Lung (tissue), 12 donors: ENCODE data around the gene SAFB2. TPM values are rescaled to one million over a fixed set of nuclear protein-coding genes. Genes with fewer than 3 reads are reported as not detected.

ENCODE experiments used
- ATAC-seq: fragments of 200-7000 bp; cut with Tn5 transposase; one replicate; pipeline ENCODE4 v1.9.1; 2020; ENCODE audit warnings: moderate number of reproducible peaks; ENCODE audit not compliant: insufficient read depth, low FRiP score
- DNase-seq, 3 donors: peaks; one replicate each; pipeline ENCODE4 v3.0.0-alpha.2; 2013 to 2017
- H3K27ac ChIP-seq, 2 donors: one replicate each; pipeline ENCODE4 v1.5.1; 2013; ENCODE audit warnings: mild to moderate bottlenecking in 2 of 2, moderate library complexity in 2 of 2, control low read depth in 1 of 2, inconsistent platforms in 1 of 2, low read depth in 1 of 2, low read length in 1 of 2
- H3K27me3 ChIP-seq, 3 donors: one replicate each; pipeline ENCODE4 v1.5.1; 2013; ENCODE audit warnings: low read length in 2 of 3; ENCODE audit not compliant: control insufficient read depth in 3 of 3, insufficient read depth in 3 of 3
- H3K36me3 ChIP-seq, 4 donors: one replicate each; pipeline ENCODE4 v1.5.1; 2013; ENCODE audit warnings: low read length in 4 of 4, mild to moderate bottlenecking in 1 of 4, moderate library complexity in 1 of 4; ENCODE audit not compliant: control insufficient read depth in 4 of 4, insufficient read depth in 4 of 4
- H3K4me1 ChIP-seq, 5 donors: one replicate each; pipeline ENCODE4 v1.5.1; 2013; ENCODE audit warnings: low read length in 5 of 5, mild to moderate bottlenecking in 2 of 5, moderate library complexity in 1 of 5; ENCODE audit not compliant: control insufficient read depth in 5 of 5, insufficient read depth in 5 of 5
- H3K4me3 ChIP-seq: one replicate; pipeline ENCODE4 v1.5.1; 2013; ENCODE audit warnings: mild to moderate bottlenecking, control low read depth, moderate library complexity
- H3K9ac ChIP-seq, 2 donors: one replicate each; pipeline ENCODE4 v1.5.1; 2013; ENCODE audit warnings: low read length in 2 of 2, control low read depth in 1 of 2; ENCODE audit not compliant: insufficient read depth in 1 of 2
- H3K9me3 ChIP-seq, 4 donors: one replicate each; pipeline ENCODE4 v1.5.1; 2013; ENCODE audit warnings: low read length in 3 of 4, mild to moderate bottlenecking in 1 of 4, moderate library complexity in 1 of 4; ENCODE audit not compliant: control insufficient read depth in 4 of 4, insufficient read depth in 3 of 4
- WGBS, 2 donors: extraction: QIAGEN DNeasy Blood & Tissue Kit; methylation state at CpG; one replicate each; pipeline ENCODE4 v1.1.7; 2013; 5-methylcytosine and 5-hydroxymethylcytosine counted together
- polyA plus RNA-seq, 2 donors: library from polyadenylated mRNA; stranded (reverse); fragments of 200-250 nt; gene quantifications; one replicate each; pipeline ENCODE4 v1.2.1, GENCODE V29; 2013
- total RNA-seq, 2 donors: library from RNA; depleted of rRNA in 1 of 2; stranded (reverse); fragments of >200 nt in 1 of 2; gene quantifications; one replicate each; pipeline ENCODE4 v1.2.1, GENCODE V29; 2014 to 2021
- TF ChIP-seq, protein P1 (sequence below): IDR thresholded peaks from 2 replicates; pipeline ENCODE4 v1.5.1; 2012; ENCODE audit warnings: mild to moderate bottlenecking; ENCODE audit errors: control extremely low read depth, extremely low read depth
- donor health status: control.
- donor health status: control.
- donor health status: Bipolar disorder and iron deficiency.
- donor health status: healthy.
- donor health status: DM: yes; HTN: yes; CAD: no.

SAFB2 gene
- total and polyA plus RNA-seq, 4 donors: 39.7 to 88.6 (median 68.5) TPM

DNA sequence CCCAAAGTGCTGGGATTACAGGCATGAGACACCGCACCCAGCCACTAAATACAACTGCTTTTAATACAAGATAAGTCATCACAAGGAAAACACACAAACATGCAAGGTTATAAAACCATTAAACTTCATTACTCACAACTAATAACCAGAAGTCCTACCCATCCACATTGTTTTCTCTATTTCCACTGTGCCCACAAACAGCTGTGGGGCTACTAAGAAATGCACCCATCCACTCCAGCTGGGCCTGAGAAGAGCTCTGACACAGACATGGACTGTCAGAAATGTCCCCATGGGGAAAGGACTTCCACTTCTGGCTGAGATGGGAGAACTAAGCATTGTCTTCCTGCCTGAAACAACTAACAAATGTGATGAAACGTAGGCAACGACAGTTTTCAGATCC, 17.2 kb downstream of the SAFB2 start:
- no peak for DNase-seq
- Histone ChIP-seq H3K27me3 (no peaks in the 10 kb centered on the region), H3K9ac (no peak overlapping the region), H3K4me1 (no peaks in the 10 kb centered on the region), H3K9me3 (peaks cover 0 to 2% (median 0%) of the 10 kb centered on the region in 4 donors), H3K27ac (no peak overlapping the region), H3K36me3 (peaks cover 31 to 65% (median 42%) of the 10 kb centered on the region in 4 donors), H3K4me3 (no peak overlapping the region)
- WGBS, 2 donors: 88 to 91% methylated on average over 3 of the region's 3 CpGs
- TF ChIP-seq, protein P1, sequence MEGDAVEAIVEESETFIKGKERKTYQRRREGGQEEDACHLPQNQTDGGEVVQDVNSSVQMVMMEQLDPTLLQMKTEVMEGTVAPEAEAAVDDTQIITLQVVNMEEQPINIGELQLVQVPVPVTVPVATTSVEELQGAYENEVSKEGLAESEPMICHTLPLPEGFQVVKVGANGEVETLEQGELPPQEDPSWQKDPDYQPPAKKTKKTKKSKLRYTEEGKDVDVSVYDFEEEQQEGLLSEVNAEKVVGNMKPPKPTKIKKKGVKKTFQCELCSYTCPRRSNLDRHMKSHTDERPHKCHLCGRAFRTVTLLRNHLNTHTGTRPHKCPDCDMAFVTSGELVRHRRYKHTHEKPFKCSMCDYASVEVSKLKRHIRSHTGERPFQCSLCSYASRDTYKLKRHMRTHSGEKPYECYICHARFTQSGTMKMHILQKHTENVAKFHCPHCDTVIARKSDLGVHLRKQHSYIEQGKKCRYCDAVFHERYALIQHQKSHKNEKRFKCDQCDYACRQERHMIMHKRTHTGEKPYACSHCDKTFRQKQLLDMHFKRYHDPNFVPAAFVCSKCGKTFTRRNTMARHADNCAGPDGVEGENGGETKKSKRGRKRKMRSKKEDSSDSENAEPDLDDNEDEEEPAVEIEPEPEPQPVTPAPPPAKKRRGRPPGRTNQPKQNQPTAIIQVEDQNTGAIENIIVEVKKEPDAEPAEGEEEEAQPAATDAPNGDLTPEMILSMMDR: no peak
- no peak for ATAC-seq

DNA sequence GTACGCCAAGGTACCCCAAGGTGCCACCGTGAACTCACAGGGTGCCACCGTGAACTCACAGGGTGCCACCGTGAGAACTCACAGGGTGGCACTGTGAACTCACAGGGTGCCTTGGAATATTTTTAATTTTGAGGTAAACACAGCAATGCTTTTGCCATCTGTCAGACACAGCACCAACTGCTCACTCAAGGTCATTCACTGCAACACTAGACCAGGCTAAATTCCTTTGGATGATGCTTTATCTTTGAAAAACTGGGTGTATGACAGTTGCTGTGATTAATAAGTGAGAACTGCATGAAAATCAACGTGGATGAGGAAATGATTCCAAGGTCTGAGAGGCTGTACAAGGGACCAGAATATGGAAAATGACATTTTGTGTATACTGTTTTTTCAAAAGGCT, 18.9 kb downstream of the SAFB2 start:
- ATAC-seq (no peak), DNase-seq (no peak)
- TF ChIP-seq, protein P1: no peak
- Histone ChIP-seq H3K9ac (no peak overlapping the region), H3K4me3 (no peak overlapping the region), H3K27me3 (no peaks in the 10 kb centered on the region), H3K9me3 (peaks cover 0 to 2% (median 0%) of the 10 kb centered on the region in 4 donors), H3K27ac (no peak overlapping the region), H3K36me3 (peaks cover 43 to 69% (median 49%) of the 10 kb centered on the region in 4 donors), H3K4me1 (no peaks in the 10 kb centered on the region)
- 87 to 90% methylated on average over 5 of the region's 5 CpGs for WGBS, 2 donors

DNA sequence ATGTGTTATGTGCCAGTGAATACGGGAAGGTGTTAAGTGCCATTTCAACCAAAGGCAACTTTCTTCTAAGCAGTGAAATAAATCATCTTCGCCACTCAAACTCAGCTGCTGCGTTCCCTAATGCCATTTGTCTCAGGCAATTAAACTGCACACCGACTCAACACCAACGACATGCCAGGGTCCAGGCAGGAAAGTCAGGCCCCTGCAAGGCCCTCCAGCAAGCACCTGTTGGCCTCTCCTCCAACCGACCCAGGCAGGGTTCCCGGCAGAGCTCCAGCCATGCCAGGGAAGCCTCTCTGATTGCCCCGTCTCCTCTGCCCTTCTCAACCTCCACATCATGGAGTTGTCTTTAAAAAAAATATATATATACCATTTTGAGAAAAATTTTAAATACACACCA, 21.8 kb downstream of the SAFB2 start:
- no peak for ATAC-seq
- H3K4me3 ChIP-seq: no peak overlapping the region
- 93 to 98% methylated on average over 8 of the region's 8 CpGs for WGBS, 2 donors
- TF ChIP-seq, protein P1: no peak
- H3K27me3 ChIP-seq: no peaks in the 10 kb centered on the region
- DNase-seq: no peak
- peaks cover 0 to 2% (median 0%) of the 10 kb centered on the region in 4 donors for H3K9me3 ChIP-seq
- peaks cover 47 to 70% (median 56%) of the 10 kb centered on the region in 4 donors for H3K36me3 ChIP-seq
- H3K4me1 ChIP-seq: no peaks in the 10 kb centered on the region
- H3K9ac ChIP-seq: no peak overlapping the region
- H3K27ac ChIP-seq: no peak overlapping the region

DNA sequence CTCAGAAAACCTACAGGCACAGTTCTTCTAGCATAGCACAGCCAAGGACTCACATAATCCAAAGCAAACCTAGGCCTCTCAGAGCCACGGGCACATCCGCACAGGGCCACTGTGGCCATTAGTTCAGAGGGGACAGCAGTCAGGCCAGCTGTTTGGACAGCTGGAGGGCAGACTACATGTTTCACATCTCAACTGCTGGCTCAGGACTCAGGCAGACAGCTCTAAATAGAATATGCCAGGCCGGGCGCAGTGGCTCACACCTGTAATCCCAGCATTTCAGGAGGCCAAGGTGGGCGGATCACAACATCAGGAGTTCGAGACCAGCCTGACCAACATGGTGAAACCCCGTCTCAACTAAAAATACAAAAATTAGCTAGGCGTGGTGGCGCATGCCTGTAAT, 26.8 kb downstream of the SAFB2 start:
- ATAC-seq: no peak
- no peak overlapping the region for H3K27ac ChIP-seq
- H3K27me3 ChIP-seq: no peaks in the 10 kb centered on the region
- no peak overlapping the region for H3K4me3 ChIP-seq
- 96 to 98% methylated on average over 9 of the region's 9 CpGs for WGBS, 2 donors
- peaks cover 51 to 80% (median 66%) of the 10 kb centered on the region in 4 donors for H3K36me3 ChIP-seq
- no peak overlapping the region for H3K9ac ChIP-seq
- H3K4me1 ChIP-seq: no peaks in the 10 kb centered on the region
- TF ChIP-seq, protein P1: no peak
- no peaks in the 10 kb centered on the region for H3K9me3 ChIP-seq
- DNase-seq: no peak
